Colonic mucosa (tissue), 4 donors: ENCODE data around the gene TAF7L. TPM values are rescaled to one million over a fixed set of nuclear protein-coding genes. Genes with fewer than 3 reads are reported as not detected.

Experiments used
- DNase-seq: peaks from one replicate; pipeline ENCODE4 v3.0.0-alpha.2; 2020
- H3K27ac ChIP-seq: fragments of 200-600 bp; one replicate; pipeline ENCODE4 v1.8.0; 2021
- H3K27me3 ChIP-seq: fragments of 200-600 bp; one replicate; pipeline ENCODE4 v1.8.0; 2021
- H3K36me3 ChIP-seq: fragments of 200-600 bp; one replicate; pipeline ENCODE4 v1.8.0; 2021
- H3K4me1 ChIP-seq: fragments of 200-600 bp; one replicate; pipeline ENCODE4 v1.8.0; 2021; ENCODE audit warnings: mild to moderate bottlenecking
- H3K4me3 ChIP-seq: fragments of 200-600 bp; one replicate; pipeline ENCODE4 v1.8.0; 2021
- H3K9ac ChIP-seq, 2 donors: one replicate each; pipeline ENCODE4 v1.7.0; 2013; ENCODE audit warnings: control low read depth in 2 of 2, low read depth in 2 of 2, low read length in 2 of 2
- H3K9me3 ChIP-seq: fragments of 200-600 bp; one replicate; pipeline ENCODE4 v1.8.0; 2021
- intact Hi-C: fragments of 100-400 bp; cut with DNase I; formaldehyde crosslinking; loops from one replicate; pipeline ENCODE4 v1.14.1; 2022
- total RNA-seq, 2 donors: library from RNA; stranded (reverse); fragmentation: NEBNext Ultra II Directional in 1 of 2; extraction: Animal tissue kit (Norgen Biotek cat#: 25700) in 1 of 2; gene quantifications; one replicate each; pipeline ENCODE4 v1.2.1, GENCODE V29; 2021
- TF ChIP-seq, protein P1 (sequence below): fragments of 200-600 bp; IDR thresholded peaks from one replicate; pipeline ENCODE4 v1.8.0; 2022; ENCODE audit warnings: antibody characterized with exemption, mild to moderate bottlenecking
- donor health status: healthy.
- donor health status: DM: no; HTN: no; CAD: no.
- donor health status: DM: no; HTN: no; CAD: no.

The TAF7L gene
- total RNA-seq, 2 donors from 2014 or later: not detected

DNA sequence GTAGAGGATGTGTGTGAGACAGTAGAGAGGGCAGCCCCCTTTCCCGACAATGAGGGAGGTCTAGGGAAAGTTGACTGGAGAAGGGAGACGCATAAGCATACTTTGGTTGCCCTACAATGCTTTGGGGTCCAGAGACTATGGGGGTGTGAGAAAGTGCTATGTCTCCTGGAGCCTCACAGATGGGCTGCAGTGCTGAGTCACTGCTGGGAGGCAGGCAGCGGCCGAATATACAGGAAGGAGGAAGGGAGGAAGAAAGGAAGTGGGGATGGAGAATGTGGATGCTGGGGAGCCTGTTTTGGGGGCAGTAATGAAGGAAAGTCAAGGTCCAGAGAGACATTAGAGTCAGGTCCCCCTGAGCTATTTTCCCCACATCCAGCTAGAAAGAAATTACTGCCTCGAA is 58.8 kb downstream of the TAF7L start:
- H3K36me3 ChIP-seq: no peaks in the 10 kb centered on the region

DNA sequence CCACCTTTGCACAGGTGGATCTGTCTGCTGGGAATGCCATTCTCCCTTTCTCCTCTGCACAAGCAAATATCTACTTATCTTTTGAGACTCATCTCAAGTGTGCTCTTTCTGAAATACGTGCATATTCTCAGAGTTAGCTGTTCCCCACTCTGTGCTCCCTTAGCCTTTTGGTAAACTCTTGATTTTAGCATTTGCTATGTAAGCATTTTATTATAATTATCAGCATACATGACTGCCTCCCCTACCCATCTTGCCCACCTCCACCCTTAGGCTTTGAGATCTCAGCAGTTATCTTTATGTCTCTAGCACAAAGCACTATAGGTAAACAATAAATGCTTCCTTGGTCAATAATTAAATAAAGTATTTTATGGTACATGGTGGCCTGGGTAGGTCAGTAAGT is 60.1 kb downstream of the TAF7L start:
- TF ChIP-seq, protein P1, sequence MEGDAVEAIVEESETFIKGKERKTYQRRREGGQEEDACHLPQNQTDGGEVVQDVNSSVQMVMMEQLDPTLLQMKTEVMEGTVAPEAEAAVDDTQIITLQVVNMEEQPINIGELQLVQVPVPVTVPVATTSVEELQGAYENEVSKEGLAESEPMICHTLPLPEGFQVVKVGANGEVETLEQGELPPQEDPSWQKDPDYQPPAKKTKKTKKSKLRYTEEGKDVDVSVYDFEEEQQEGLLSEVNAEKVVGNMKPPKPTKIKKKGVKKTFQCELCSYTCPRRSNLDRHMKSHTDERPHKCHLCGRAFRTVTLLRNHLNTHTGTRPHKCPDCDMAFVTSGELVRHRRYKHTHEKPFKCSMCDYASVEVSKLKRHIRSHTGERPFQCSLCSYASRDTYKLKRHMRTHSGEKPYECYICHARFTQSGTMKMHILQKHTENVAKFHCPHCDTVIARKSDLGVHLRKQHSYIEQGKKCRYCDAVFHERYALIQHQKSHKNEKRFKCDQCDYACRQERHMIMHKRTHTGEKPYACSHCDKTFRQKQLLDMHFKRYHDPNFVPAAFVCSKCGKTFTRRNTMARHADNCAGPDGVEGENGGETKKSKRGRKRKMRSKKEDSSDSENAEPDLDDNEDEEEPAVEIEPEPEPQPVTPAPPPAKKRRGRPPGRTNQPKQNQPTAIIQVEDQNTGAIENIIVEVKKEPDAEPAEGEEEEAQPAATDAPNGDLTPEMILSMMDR: no peak
- Histone ChIP-seq H3K4me1 (no peaks in the 10 kb centered on the region), H3K27me3 (no peaks in the 10 kb centered on the region), H3K4me3 (no peak overlapping the region), H3K36me3 (no peaks in the 10 kb centered on the region), H3K9me3 (no peaks in the 10 kb centered on the region), H3K9ac (no peak overlapping the region), H3K27ac (no peak overlapping the region)
- intact Hi-C loops: no loop called here
- no peak for DNase-seq

More for the DNA sequence above, 58.8 kb downstream of the TAF7L start:
- H3K9ac ChIP-seq: no peak overlapping the region
- TF ChIP-seq, protein P1: no peak
- H3K4me3 ChIP-seq: no peak overlapping the region
- DNase-seq: no peak
- H3K4me1 ChIP-seq: no peaks in the 10 kb centered on the region
- no peaks in the 10 kb centered on the region for H3K27me3 ChIP-seq
- H3K27ac ChIP-seq: no peak overlapping the region
- no peaks in the 10 kb centered on the region for H3K9me3 ChIP-seq
- intact Hi-C loops: no loop called here

DNA sequence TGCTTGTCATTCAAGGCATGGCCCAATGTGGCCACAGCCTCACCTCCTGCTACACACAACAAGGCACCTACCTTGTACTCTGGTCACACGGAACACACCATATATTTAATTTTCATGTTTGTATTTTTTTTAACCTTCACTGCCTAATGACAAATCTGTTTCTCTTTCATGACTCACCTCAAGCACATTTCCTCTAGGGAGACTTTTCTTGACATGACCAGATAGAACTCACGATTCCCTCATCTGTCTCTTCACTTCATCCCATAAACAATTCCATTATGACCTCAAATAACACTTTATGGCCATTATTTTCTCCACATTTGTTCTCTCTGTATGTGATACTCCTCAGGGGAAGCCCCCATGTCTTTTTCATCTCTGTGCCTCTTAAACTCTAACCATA is 60.5 kb downstream of the TAF7L start:
- Histone ChIP-seq H3K27ac (no peak overlapping the region), H3K27me3 (no peaks in the 10 kb centered on the region), H3K4me3 (no peak overlapping the region), H3K36me3 (no peaks in the 10 kb centered on the region), H3K9ac (no peak overlapping the region), H3K4me1 (no peaks in the 10 kb centered on the region), H3K9me3 (no peaks in the 10 kb centered on the region)
- intact Hi-C loops: no loop called here
- TF ChIP-seq, protein P1: no peak
- DNase-seq: no peak

DNA sequence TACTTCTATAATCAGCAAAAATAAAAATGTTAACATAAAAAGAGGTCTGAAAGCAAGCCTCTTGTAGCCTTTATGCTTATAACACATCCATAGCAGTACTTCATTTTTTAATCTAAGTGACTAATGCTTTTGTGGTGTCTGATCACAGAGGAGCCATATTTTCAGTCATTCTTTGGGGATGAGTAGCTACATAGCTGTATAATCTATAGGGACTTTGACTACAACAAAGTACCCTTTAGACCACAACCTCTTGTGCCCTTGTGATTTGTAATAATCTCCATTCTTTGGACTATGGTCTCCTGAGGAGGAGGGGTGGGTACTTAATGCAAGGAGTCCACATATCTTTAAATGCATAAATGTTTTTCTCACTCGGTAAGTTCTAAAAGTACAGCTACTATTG is 62.0 kb downstream of the TAF7L start:
- intact Hi-C loops: no loop called here
- H3K4me1 ChIP-seq: no peaks in the 10 kb centered on the region
- no peaks in the 10 kb centered on the region for H3K36me3 ChIP-seq
- no peak overlapping the region for H3K9ac ChIP-seq
- H3K27me3 ChIP-seq: no peaks in the 10 kb centered on the region
- H3K9me3 ChIP-seq: no peaks in the 10 kb centered on the region
- DNase-seq: no peak
- no peak overlapping the region for H3K4me3 ChIP-seq
- H3K27ac ChIP-seq: no peak overlapping the region
- TF ChIP-seq, protein P1: no peak

DNA sequence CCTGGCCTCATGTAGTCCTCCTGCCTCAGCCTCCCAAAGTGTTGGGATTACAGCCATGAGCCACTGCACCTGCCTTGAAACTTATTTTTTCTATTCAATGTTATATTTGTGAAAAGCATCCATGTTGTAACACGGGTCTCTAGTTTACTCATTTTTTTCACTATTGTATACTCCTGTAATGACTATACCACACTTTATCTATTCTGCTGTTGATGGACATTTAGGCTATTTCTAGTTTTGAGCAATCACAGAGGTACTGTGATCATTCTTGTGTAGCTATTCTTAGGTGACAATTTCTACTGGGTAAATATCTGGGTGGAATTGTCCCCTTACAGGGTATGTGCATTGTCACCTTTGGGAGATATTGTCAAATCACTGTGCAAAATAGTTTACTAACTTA is 67.9 kb downstream of the TAF7L start:
- TF ChIP-seq, protein P1: no peak
- no peak for DNase-seq

More for the DNA sequence above, 67.9 kb downstream of the TAF7L start:
- Histone ChIP-seq H3K27me3 (no peaks in the 10 kb centered on the region), H3K4me3 (no peak overlapping the region), H3K27ac (no peak overlapping the region), H3K4me1 (no peaks in the 10 kb centered on the region), H3K9ac (no peak overlapping the region), H3K36me3 (no peaks in the 10 kb centered on the region), H3K9me3 (no peaks in the 10 kb centered on the region)
- intact Hi-C loops: no loop called here
